HG03442 (cell line): ENCODE results near the gene ANK2.

ENCODE experiments used
- ATAC-seq: cut with Tn5 transposase; IDR thresholded peaks from one replicate; pipeline ENCODE4 v1.9.1; 2021; ENCODE audit warnings: mild to moderate bottlenecking, moderate library complexity; ENCODE audit not compliant: unreplicated experiment

ANK2 gene

DNA sequence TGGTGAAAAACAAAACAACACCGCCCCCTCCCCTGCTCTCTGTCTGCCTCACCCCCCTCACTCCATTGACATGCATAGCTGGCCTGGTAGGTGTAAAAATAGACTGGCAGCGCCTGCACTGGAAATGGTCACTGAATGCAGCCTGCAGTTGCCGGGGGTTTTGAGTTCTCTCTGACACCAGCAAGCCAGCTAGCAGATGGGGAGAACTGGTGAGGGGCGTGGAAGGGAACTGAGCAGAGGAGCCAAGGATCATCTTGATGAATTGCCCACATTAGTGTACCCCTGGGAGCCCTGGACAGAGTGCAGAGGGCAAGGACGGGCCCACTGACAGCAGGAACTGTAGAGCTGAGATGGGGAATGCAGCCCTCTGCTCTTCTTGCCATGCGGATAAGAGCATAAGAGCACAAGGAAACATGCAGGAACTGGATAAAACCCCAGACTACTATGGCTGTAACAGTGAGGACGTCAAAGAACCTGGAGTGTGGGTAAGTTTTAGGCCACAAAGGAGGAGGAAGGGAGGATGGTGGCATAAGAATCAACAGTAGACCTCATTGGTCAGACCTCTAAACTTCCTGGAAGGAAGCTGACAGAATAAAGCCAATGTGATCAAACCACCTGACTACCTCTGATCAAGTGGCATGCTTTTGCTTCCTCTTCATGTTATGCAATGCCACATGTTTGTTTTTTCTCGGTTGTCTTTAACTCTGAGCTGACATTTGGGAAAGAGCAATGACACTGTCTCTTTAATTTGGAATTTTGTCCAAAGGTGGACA is 96.3 kb downstream of the ANK2 start:
- no peak for ATAC-seq

DNA sequence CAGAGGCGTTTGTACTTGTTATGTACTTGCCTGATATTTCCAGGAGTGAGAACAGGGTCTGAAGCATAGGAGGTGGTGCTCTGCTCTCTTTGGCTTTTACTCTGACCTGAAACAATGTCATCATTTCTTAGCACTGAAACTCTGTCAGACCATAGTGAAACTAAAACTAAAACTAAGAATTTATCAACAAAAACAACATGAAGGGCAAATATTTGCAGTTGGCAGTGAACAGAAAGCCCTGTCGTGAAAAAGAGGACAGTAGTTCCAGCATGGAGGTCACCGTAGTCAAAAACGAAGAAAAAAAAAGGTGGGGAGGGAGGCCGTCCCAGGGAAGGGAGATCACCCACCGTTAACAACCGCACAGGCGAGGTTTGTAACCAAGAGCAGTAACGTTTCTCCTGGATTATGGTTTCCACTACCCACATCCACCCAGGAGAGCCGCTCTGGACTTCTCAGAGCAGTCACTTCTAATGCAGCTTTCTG is 97.5 kb downstream of the ANK2 start:
- peak; percentile 84 for ATAC-seq

DNA sequence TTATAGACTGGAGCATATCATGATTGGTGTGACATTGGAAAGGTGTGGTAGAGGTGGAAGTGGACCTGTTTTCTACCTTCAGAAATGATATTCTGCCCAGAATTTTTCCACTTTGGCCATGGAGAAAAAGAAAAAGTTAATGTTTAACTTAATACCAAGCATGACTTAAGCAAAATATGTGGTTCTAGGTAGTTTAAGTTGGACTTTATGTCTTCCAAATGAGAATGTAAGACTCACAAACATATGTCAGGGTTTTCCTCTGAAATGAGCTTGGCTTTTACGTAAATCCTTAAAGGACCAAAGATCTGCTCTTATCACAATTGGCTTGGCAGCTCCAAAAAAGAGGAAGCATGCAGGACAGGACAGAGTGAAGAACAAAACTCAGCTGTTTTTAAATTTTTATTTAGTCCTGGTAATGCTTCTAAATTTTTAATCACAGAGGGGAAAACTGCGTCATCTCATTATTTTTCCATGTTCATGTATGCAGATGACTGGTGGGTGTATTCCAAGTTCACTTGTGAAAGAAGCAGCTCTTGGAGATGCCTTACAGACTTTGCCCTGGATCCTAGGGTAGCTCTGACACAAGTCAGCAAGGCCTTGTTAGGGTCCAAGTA is 98.2 kb downstream of the ANK2 start:
- no peak for ATAC-seq

DNA sequence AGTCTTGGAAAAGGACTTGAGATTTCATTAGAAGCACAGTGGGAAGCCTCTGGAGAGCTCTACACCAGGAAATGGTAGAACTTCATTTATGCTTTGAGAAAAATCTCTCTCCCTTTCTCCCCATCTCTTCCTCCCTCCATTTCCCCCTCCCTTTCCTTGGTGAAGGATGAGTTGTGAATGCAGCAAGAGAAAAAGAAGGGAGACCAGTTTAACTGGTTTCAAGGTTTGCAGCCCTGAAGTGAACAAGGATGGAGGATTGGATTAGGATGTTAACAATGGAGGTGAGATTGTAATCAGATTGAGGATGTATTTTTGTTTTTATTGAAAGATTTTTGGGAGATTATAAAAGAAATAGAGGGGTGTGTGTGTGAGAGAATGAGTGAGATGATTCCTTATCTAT is 99.5 kb downstream of the ANK2 start:
- ATAC-seq: no peak

DNA sequence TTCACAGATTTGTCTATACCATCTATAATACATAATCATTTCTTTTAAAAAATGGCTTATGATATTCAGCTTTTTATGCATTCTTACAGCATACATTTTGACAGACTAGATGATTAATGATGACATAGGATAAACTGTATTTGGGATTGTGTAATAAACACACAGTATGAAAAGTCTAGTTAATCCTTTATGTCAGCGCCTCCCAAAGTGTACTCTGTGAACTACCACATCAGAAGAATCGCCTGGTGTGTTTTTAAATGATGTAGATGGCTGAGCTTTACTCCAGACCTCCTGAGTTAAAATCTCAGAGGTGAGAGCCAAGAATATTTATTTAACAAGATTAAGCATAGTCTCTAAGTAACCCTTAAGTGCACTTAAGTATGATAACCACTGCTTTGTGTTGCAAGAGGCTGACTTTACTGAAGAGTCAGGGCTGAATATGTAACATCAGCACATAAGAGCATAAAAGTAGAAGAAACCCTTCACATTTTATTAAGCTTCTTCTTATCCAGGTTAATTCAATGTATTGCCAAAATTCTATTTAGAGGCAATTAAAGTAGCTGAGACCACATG is 104.2 kb downstream of the ANK2 start:
- no peak for ATAC-seq

DNA sequence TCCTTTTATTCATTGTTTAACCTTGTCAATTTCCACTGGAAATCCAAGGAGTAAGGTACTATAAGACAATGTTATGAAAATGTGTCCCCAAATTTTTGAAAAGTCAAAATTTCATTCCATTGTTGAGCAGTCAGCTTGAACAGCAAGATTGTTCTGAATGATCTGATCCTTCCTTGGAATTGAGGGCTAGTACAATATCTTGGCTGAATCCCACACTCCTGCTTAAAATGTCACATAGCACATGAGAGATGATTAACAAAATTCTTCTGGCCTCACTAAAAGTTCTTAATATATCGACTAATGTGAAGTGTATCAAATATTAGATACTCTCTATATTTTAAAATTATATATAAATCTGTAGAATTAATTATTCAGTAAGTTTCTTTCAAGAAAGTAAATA is 104.8 kb downstream of the ANK2 start:
- no peak for ATAC-seq

DNA sequence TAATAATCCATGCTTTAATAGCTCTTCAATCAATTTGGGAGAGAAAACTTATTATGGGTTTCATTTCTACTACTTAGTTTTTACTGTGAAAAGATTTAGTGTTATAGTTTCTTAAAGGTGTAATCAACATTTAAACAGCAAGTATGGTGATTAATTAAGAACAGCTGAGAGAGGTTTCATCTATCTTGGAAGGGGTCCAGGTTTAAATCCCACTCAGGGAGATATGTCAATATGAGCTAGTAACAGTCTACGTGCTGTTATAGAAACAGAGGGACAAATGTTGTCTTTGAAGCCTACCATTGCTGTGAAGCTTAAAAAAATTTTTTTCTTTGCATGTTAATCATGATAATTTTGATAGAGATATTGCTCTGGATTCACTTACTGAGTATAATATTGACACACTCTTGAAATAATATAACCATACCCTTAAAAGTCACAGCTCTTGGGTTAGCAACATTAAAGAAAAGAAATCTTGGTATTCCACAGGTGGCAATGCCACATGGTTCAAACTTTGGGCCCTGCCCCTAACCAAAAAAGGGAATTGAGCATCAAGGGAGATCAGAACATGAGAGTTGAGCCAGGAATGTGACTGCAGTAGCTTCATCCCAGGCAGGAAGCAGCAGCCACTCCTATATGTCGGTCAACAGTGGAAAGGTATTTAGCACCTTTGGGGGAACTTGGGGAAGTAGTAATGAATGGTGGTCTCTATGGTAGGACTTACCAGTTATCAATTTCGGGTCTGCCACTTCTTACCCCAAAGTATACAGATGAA is 107.8 kb downstream of the ANK2 start:
- no peak for ATAC-seq

DNA sequence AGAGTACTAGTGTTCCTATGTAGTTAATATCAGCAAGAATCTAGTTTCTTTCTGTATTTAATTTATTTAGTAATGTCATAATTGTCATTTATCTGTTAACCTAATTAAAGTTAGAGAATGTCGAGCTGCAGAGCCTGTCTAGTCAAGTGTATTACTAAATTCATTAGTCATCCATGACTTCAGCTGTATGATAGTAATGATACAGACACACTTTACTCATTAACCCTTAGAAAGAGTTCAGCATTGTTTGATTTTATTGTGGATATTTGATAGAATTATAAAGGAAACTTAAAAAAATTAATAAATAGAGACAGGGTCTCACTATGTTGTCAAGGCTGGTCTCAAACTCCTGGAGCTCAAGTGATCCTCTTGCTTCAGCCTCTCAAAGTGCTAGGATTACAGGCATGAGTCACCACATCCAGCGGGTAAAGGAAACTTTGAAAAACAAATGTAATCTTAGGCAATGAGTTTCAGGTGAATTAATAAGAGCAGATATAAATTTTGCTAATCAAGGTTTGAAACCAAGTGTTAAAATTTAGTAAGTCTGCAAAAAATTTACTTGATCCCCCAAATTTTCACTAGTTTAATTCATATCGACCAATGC is 110.6 kb downstream of the ANK2 start:
- ATAC-seq: no peak

DNA sequence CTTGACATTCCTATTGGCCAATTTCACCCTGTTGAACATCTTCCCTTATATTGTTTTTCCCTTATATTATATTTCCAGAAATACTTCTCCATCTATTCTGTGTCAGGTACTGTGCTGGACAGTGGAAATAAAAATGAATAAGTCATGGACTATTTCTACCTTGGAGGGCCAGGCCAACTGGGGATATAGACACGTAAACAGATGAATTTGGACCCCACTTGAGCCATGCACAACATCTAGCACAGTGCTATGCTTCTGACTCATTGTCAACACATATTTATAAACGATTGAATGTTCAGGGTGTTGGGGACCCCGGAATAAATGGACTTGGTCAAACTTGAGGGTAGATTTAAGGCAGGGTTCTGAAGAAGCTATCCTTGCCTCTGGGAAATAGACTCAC is 111.1 kb downstream of the ANK2 start:
- no peak for ATAC-seq

DNA sequence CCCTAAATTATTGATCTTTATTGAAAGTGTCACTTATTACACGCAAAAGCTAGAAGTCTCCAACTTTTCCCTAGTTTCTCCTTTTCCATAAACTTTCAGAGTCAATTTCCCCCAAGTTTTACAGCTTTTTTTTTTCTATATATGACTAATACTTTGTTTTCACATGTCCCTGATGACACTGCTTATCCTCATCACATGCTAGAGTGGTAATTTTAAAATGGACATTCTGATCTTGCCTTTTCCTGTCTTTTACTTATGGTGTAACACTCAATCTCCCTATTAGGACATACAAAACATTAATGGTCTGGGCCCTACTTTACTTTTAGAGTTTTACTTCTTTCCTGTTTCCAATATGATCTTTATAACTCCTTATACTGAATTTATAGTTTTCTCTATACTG is 112.6 kb downstream of the ANK2 start:
- no peak for ATAC-seq

DNA sequence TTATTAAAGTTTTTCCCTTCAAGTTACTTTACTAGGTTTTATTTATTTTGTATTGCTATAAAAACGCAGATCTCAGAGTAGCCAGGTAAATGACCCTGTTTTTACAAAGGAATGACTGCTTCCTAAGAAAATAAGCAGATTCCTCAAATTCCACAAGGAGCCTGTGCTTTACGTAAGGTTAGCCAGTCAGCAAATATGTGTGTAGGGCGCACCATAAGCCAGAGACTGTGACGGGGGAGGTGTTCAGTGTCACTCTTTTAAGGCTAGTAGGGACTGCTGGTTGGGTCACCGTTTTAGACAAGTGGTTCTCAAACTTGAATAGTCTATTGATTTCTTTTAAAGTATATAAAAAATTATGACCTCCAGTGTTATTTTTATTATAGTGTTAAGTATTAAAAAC is 119.9 kb downstream of the ANK2 start:
- no peak for ATAC-seq

DNA sequence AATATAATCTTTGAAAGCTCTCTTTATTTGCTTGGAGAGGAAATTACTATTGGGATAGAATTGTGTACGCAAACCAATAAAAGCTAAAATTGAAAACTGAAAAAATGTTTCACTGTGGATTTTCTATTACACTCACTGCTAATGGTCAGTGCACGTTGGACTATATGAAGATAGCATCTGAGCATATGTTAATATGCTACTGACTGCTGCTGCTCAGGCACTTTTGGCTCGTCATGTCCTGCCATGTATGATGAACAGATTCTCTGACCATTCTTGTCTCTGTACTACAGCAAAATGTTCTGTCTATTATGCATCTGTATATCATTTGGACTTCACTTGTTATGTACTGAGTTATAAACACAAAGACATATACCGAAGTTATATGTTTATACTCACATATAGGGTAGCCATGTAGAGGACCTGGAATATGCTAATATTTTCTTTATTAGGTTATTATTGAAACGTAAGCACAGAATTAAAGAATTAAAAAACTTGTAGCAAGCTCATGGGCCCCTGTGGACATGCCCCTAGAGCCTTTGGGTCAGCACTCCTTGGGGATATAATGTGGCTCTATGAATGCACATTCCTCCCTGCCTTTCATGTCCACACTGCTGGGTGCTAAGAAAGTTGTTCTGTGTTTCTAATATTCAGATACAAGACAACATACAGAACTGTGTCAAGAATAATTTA is 120.8 kb downstream of the ANK2 start:
- ATAC-seq: no peak

DNA sequence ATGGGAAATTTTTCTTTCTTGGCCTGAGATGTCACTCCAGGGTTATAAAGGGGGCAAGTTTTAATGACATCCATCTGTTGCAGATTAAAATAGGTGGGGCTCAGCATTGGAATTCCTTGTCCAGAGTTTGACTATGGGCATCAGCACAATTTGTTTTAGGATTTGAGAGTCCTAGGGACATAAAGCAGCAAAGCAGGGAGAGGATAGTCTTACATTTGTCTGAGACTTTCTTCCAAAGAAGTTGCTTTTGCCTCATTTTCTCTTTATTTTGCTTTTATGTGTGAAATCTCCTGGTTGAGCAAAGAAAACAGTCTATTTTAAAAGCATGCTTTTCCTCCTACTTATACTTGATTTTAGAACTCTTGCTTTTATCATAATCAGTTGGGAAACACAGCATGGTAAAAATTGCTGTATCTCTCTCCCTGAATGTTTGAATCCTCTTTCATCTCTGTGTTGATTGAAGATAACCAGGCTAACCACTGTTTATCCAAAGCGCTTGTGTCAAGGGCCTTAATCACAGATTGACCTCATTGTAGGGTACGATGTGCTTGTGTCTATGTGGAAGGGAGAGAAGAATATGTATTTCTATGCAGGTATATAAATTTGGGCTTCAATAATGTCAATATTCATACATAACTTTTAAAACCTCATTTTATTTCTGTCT is 121.5 kb downstream of the ANK2 start:
- no peak for ATAC-seq

DNA sequence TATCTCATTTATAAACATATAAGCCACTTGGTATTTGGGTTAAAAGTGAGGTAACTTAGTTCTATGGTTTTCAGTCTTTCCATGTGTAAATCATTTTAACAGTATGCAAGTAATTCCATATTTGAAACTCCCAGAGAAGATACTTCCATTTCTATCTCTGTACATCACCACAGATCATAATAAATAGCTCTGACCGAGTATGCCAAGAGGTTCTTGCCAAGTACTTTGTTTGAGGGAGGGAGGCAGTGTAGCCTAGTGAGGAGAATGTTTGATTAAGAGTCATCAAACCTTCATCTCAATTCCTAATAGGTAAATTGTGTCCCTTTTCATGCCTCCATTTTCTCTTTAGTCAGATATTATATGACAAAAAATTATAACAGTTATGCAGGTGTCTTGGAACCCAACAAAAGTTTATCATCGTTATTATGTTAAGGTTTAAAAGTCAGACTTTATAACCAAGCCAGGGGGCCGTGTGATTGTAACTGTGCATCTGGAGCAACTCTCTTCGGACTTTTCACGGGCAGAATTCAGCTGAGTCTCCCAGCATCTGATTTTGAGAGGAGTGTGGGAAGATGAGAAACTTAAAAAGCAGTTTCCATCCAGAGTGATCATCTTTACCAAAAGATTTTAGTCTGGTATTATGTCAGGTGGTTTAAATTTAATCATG is 123.8 kb downstream of the ANK2 start:
- ATAC-seq: no peak

DNA sequence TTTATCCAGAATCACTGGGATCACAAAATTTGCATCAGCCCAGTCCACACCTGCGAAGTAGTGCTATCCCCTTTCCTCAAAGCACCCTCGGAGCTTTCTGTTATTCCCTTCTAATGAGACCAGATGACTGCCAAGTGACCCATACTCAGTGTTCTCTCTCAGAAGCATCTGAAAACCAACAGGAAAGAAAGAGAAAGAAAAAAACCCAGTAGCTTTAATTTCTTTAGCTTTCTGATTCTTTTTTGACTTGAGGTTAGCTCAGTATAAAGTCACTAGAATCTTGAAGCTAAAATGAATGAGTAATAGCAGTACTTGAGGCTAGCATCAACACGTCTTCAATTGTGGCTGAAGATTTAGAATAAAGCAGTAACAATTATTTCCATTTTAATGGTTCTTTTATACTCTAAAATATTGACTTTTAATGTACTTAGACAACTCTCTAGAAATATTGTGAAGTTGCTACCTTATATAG is 124.4 kb downstream of the ANK2 start:
- peak; percentile 81 for ATAC-seq

DNA sequence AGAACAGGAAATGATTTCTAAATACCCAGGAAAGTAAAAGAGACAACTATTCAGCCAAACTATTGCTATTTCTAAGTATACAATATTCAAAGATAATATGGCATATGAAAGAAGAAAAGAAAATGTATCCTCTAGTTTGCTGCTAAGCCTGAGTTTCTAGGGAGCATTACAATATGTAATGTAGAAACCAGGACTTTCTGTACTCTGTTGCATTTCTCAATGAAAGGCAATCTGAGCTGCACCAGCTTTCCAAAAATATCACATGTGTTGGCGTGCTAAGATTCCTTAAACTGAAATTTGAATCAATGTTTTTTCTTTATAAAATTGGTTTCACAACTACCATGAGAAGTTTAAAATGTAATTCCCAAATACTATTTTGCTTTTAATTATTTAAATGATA is 129.6 kb downstream of the ANK2 start:
- ATAC-seq: no peak

DNA sequence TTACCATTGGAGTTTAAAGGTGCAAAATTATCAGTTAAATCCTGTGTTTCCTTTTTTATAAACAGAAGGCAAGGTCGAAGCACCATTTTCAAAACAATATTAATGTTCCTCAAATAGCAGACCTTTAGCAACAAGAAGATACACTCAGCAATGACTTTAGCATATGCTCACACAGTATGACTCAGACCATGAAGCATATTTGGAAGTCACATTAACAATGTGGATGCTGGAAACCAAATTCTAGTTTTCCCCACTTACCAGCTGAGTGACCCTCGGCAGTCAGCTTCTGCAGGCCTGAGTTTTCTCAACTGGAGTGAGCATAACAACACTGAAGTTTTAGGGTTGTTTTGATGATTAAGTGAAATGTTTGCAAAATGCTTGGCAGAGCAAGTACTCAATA is 130.5 kb downstream of the ANK2 start:
- no peak for ATAC-seq

DNA sequence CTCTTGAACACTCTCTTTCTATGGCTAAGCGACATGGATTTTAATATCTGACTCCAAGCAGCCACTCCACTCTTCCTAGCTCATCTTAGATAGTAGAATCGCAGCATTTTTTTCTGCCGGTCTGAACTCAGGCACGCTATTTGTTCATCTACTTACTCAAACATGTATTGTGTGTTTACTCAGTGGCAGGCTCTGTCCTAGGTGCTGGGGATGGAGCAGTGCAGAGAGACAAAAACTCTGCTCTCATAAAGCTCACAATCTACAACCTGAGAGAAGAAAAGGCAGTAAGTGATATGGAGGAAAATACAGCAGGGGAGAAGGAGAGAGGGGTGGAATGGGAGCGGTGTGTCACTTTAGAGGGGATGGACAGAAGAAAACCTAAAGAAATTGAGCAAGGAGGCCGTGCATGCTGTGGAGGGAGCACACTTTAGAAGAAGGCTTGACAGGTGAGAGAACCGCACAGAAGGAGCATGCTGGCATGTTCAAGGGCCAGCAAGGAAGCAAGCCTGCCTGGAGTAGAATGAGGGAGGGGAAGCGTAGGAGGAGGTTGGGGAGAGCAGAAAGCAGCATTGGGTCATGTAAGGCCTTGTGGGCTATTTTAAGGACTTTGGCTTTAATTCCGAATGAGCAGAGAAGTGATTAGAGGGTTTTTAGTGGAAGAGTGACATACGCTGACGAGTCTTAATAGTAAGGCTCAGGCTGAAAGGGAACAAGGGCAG is 132.0 kb downstream of the ANK2 start:
- ATAC-seq: no peak
